ENCODE results near the gene DMKN. TPM values are rescaled to one million over a fixed set of nuclear protein-coding genes. Genes with fewer than 3 reads are reported as not detected.

Gene DMKN
- total and polyA plus RNA-seq, 9 of the 15 experiments (the other 6 are each of a cell fraction or from before 2014, with no cell fraction given) = 0.36 to 0.53 TPM; not detected in 7

DNA sequence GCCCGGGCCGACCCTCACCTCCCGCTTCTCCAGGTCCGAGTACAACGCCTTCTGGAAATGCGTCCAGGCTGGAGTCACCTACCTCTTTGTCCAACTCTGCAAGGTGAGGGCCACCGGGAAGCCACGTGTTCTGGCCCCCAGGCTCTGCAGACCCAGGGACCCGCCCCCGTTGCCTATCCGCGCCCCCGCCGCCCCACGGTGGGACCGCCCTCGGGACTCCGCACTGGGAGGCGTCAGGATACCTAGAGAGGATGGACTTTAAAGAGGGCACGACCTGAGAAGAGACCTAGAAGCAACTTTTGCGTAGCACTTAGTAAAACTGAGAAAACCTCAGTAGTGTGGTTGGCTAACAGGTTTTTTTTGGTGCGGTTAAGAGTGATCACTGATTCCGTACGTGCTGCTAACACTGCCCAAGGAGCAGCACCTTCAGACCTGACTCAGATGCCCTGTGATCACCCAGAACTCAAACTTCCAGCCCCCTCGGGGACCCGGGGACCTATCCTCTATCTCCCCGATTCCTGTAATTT, 32.5 kb upstream of the DMKN start (continued):
- no peak for TF ChIP-seq MYC (IDR thresholded peaks at IDR 0.05; ENCODE audit: low read depth, low read length)
- 0 out of 2 replicates have a peak, but pooled peaks have one; percentile 20 for TF ChIP-seq MYC (CRISPR knock-in tag; IDR thresholded peaks at IDR 0.05; ENCODE audit: borderline replicate concordance, low read depth)
- TF ChIP-seq, protein P1, sequence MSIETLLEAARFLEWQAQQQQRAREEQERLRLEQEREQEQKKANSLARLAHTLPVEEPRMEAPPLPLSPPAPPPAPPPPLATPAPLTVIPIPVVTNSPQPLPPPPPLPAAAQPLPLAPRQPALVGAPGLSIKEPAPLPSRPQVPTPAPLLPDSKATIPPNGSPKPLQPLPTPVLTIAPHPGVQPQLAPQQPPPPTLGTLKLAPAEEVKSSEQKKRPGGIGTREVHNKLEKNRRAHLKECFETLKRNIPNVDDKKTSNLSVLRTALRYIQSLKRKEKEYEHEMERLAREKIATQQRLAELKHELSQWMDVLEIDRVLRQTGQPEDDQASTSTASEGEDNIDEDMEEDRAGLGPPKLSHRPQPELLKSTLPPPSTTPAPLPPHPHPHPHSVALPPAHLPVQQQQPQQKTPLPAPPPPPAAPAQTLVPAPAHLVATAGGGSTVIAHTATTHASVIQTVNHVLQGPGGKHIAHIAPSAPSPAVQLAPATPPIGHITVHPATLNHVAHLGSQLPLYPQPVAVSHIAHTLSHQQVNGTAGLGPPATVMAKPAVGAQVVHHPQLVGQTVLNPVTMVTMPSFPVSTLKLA (conservative IDR thresholded peaks at IDR 0.05) = peak; percentile 85 to 88
- TF ChIP-seq FOXP1 (CRISPR knock-in tag; IDR thresholded peaks at IDR 0.05) = 0 out of 2 replicates have a peak, but pooled peaks have one; percentile 1
- TF ChIP-seq, protein P2, sequence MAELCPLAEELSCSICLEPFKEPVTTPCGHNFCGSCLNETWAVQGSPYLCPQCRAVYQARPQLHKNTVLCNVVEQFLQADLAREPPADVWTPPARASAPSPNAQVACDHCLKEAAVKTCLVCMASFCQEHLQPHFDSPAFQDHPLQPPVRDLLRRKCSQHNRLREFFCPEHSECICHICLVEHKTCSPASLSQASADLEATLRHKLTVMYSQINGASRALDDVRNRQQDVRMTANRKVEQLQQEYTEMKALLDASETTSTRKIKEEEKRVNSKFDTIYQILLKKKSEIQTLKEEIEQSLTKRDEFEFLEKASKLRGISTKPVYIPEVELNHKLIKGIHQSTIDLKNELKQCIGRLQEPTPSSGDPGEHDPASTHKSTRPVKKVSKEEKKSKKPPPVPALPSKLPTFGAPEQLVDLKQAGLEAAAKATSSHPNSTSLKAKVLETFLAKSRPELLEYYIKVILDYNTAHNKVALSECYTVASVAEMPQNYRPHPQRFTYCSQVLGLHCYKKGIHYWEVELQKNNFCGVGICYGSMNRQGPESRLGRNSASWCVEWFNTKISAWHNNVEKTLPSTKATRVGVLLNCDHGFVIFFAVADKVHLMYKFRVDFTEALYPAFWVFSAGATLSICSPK (IDR thresholded peaks at IDR 0.05; ENCODE audit: borderline replicate concordance) = no peak
